ENCODE data around the gene SLC9A7.
A peak's percentile ranks its signal among the peaks of the same experiment; 100 is the strongest.

SLC9A7 gene

GRCh38 chrX:46587158-46587557 lies 171.8 kb downstream of the SLC9A7 start:
- DNase-seq (ENCODE audit: low spot score), result peak; percentile 49
- TF ChIP-seq CTCF (IDR thresholded peaks at IDR 0.05; ENCODE audit: borderline replicate concordance, control extremely low read depth, extremely low read depth, insufficient read depth, missing control alignments), result no peak
- in situ Hi-C loops (cut with MboI; ENCODE audit: low sequenced_read_pairs, unreplicated experiment), result no loop called here

- no peak for DNase-seq (ENCODE audit: low spot score)
- in situ Hi-C loops (cut with MboI; ENCODE audit: low sequenced_read_pairs, unreplicated experiment), result no loop called here
- no peak for TF ChIP-seq CTCF (IDR thresholded peaks at IDR 0.05; ENCODE audit: borderline replicate concordance, control extremely low read depth, extremely low read depth, insufficient read depth, missing control alignments)
Measured at GRCh38 chrX:46584736-46585135, 174.2 kb downstream of the SLC9A7 start.

GRCh38 chrX:46582966-46583365 lies 176.0 kb downstream of the SLC9A7 start:
- no peak for TF ChIP-seq CTCF (IDR thresholded peaks at IDR 0.05; ENCODE audit: borderline replicate concordance, control extremely low read depth, extremely low read depth, insufficient read depth, missing control alignments)
- DNase-seq (ENCODE audit: low spot score), result no peak
- in situ Hi-C loops (cut with MboI; ENCODE audit: low sequenced_read_pairs, unreplicated experiment), result no loop called here

- no peak for DNase-seq (ENCODE audit: low spot score)
Measured at GRCh38 chrX:46582325-46582724, 176.6 kb downstream of the SLC9A7 start.

GRCh38 chrX:46580613-46581012 lies 178.3 kb downstream of the SLC9A7 start:
- DNase-seq (ENCODE audit: low spot score), result no peak
- TF ChIP-seq CTCF (IDR thresholded peaks at IDR 0.05; ENCODE audit: borderline replicate concordance, control extremely low read depth, extremely low read depth, insufficient read depth, missing control alignments), result no peak
- in situ Hi-C loops (cut with MboI; ENCODE audit: low sequenced_read_pairs, unreplicated experiment), result no loop called here

More at GRCh38 chrX:46582325-46582724, 176.6 kb downstream of the SLC9A7 start:
- no peak for TF ChIP-seq CTCF (IDR thresholded peaks at IDR 0.05; ENCODE audit: borderline replicate concordance, control extremely low read depth, extremely low read depth, insufficient read depth, missing control alignments)
- in situ Hi-C loops (cut with MboI; ENCODE audit: low sequenced_read_pairs, unreplicated experiment), result no loop called here

GRCh38 chrX:46579250-46579649 lies 179.7 kb downstream of the SLC9A7 start:
- DNase-seq (ENCODE audit: low spot score), result no peak
- TF ChIP-seq CTCF (IDR thresholded peaks at IDR 0.05; ENCODE audit: borderline replicate concordance, control extremely low read depth, extremely low read depth, insufficient read depth, missing control alignments), result no peak
- in situ Hi-C loops (cut with MboI; ENCODE audit: low sequenced_read_pairs, unreplicated experiment), result loop anchor here (10.0 kb wide), 1 partner anchor 56 kb away; no protein-coding TSS in a partner anchor
